ENCODE measurements around the gene SSX4B. TPM values are rescaled to one million over a fixed set of nuclear protein-coding genes. Genes with fewer than 3 reads are reported as not detected.

SSX4B gene
- polyA plus RNA-seq, 10 donors: not detected

Other genes starting within 250 kb of the SSX4B start
- not detected for gene SSX5, start 215.2 kb downstream of the SSX4B start, polyA plus RNA-seq (ENCODE audit: insufficient read length in 10 of 10)
- not detected for gene SSX1, start 156.6 kb downstream of the SSX4B start, polyA plus RNA-seq (ENCODE audit: insufficient read length in 10 of 10)
- gene SSX3, start 55.3 kb downstream of the SSX4B start, polyA plus RNA-seq (ENCODE audit: insufficient read length in 10 of 10): not detected
- gene SSX4, start 28.4 kb downstream of the SSX4B start, polyA plus RNA-seq (ENCODE audit: insufficient read length in 10 of 10): not detected
- gene SLC38A5, start 58.3 kb upstream of the SSX4B start, polyA plus RNA-seq (ENCODE audit: insufficient read length in 10 of 10): 10 to 100 TPM in 1 of 10 donors, 1 to 10 TPM in 9; 5.0 to 10.5 (median 7.9) TPM
- gene FTSJ1, start 64.2 kb upstream of the SSX4B start, polyA plus RNA-seq (ENCODE audit: insufficient read length in 10 of 10): 10 to 100 TPM; 22.5 to 35.8 (median 26.3) TPM
- gene PORCN, start 97.0 kb upstream of the SSX4B start, polyA plus RNA-seq (ENCODE audit: insufficient read length in 10 of 10): 1 to 10 TPM; 2.3 to 4.7 (median 3.7) TPM
- 10 to 100 TPM; 14.4 to 24.9 (median 16.5) TPM for gene EBP, start 109.8 kb upstream of the SSX4B start, polyA plus RNA-seq (ENCODE audit: insufficient read length in 10 of 10)
- gene TBC1D25, start 127.8 kb upstream of the SSX4B start, polyA plus RNA-seq (ENCODE audit: insufficient read length in 10 of 10): 10 to 100 TPM in 1 of 10 donors, 1 to 10 TPM in 9; 6.8 to 10.1 (median 8.4) TPM
- gene RBM3, start 162.5 kb upstream of the SSX4B start, polyA plus RNA-seq (ENCODE audit: insufficient read length in 10 of 10): 100 to 1,000 TPM; 227 to 395 (median 356) TPM
- 100 to 1,000 TPM in 2 of 10 donors, 10 to 100 TPM in 8; 83.4 to 115 (median 94.9) TPM for gene WDR13, start 185.5 kb upstream of the SSX4B start, polyA plus RNA-seq (ENCODE audit: insufficient read length in 10 of 10)